LNCaP clone FGC (cell line): ENCODE measurements around the gene POLRMT.

Experiments used
- DNase-seq: peaks from one replicate; pipeline ENCODE4 v3.0.0-alpha.2; 2011; ENCODE audit warnings: low read depth
- H3K4me3 ChIP-seq: 2 replicates; pipeline ENCODE4 v1.5.1; 2011; ENCODE audit warnings: mild to moderate bottlenecking, low read depth, low read length, control low read depth
- CTCF ChIP-seq: IDR thresholded peaks from 2 replicates; pipeline ENCODE4 v1.5.1; 2012; ENCODE audit warnings: mild to moderate bottlenecking; ENCODE audit not compliant: control insufficient read depth, insufficient read depth; ENCODE audit errors: extremely low read depth

POLRMT gene

GRCh38 chr19:576768-577438 is 56.4 kb downstream of the POLRMT start:
- no peak overlapping the region for H3K4me3 ChIP-seq
- no peak for TF ChIP-seq CTCF
- no peak for DNase-seq

- no peak for TF ChIP-seq CTCF
- no peak for DNase-seq
- H3K4me3 ChIP-seq: peak overlapping the region; percentile 50
These were observed 57.5 kb downstream of the POLRMT start for GRCh38 chr19:575527-576506.

- DNase-seq: no peak
- no peak for TF ChIP-seq CTCF
- H3K4me3 ChIP-seq: peak overlapping the region; percentile 50
These were observed 58.4 kb downstream of the POLRMT start for GRCh38 chr19:574658-575526.

GRCh38 chr19:573519-573825 is 59.9 kb downstream of the POLRMT start:
- H3K4me3 ChIP-seq: peak overlapping the region; percentile 97
- no peak for DNase-seq
- TF ChIP-seq CTCF: no peak

GRCh38 chr19:572743-573518 is 60.4 kb downstream of the POLRMT start:
- H3K4me3 ChIP-seq: peak overlapping the region; percentile 97
- DNase-seq: peak; percentile 34
- TF ChIP-seq CTCF: no peak

- no peak for TF ChIP-seq CTCF
- peak within 1 kb of the TSS; percentile 97 for H3K4me3 ChIP-seq
- peak; percentile 90 for DNase-seq
These were observed 61.1 kb downstream of the POLRMT start, which contains the start of gene BSG for GRCh38 chr19:572140-572742. TSS of gene BSG (plus strand) at chr19:572596. CDS start at chr19:572635, 39 bp downstream.
